ENCODE data around the gene SENP7.
"Not testable (repeated sequence)": the region's sequence is repeated elsewhere in the genome, so short reads cannot be mapped to it uniquely, and the experiment has no call there.

Gene SENP7

DNA sequence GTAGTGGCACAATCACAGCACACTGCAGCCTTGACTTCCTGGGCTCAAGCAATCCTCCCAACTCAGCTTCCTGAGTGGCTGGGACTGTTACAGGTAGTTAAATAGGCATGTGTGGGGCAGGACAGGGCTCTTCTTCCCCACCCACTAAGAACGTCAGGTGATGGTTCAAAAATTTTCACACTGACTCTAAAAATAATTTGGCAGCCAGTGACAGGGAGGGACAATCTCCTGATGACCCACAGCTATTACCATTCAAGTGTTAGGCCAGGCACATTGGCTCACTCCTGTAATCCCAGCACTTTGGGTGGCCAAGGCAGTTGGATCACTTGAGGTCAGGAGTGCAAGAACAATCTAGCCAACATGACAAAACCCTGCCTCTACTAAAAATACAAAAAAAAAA is 36.5 kb upstream of the SENP7 start:
- Histone ChIP-seq H3K4me3 (IDR thresholded peaks at IDR 0.05; ENCODE audit: insufficient read depth, low read depth, low read length) (no peak overlapping the region), H3K4me2 (no peak overlapping the region)

DNA sequence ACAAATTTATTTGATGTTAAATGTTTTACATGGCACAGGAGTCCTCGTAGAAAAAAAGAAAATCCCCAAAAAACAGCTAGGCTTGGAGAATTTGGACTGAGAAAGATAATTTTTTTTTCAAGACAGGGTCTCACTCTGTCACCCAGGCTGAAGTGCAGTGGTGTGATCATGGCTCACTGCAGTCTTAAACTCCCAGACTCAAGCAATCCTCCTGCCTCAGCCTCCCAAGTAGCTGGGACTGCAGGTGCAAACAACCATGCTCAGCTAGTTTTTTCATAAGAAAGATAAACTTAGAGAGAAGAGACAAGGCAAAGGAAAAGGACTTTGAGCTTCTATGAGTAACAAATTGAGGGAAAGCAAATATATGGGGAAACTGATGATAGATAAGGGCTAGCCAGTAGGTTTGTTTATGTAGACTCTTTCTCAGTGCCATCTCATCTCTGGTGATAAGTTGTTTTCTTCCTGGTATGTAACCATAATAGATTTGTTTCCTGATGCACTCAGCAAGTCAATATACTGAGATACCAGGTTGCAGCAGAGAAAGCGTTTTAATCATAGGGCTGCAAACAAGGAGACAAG is 35.6 kb upstream of the SENP7 start:
- Histone ChIP-seq H3K4me1 (ENCODE audit: low read depth, poor library complexity, severe bottlenecking) (no peaks in the 10 kb centered on the region), H2AFZ (ENCODE audit: low read depth) (no peak overlapping the region), H3K9ac (no peak overlapping the region), H3K79me2 (ENCODE audit: insufficient read depth, low read depth) (no peaks in the 10 kb centered on the region), H3K36me3 (ENCODE audit: insufficient read depth) (no peaks in the 10 kb centered on the region), H3K27me3 (ENCODE audit: insufficient read depth, low read depth) (no peaks in the 10 kb centered on the region), H3K4me2 (no peak overlapping the region), H4K20me1 (ENCODE audit: insufficient read depth) (no peaks in the 10 kb centered on the region), H3K27ac (no peak overlapping the region), H3K4me3 (IDR thresholded peaks at IDR 0.05; ENCODE audit: insufficient read depth, low read depth, low read length) (no peak overlapping the region)
- TF ChIP-seq, protein P1, sequence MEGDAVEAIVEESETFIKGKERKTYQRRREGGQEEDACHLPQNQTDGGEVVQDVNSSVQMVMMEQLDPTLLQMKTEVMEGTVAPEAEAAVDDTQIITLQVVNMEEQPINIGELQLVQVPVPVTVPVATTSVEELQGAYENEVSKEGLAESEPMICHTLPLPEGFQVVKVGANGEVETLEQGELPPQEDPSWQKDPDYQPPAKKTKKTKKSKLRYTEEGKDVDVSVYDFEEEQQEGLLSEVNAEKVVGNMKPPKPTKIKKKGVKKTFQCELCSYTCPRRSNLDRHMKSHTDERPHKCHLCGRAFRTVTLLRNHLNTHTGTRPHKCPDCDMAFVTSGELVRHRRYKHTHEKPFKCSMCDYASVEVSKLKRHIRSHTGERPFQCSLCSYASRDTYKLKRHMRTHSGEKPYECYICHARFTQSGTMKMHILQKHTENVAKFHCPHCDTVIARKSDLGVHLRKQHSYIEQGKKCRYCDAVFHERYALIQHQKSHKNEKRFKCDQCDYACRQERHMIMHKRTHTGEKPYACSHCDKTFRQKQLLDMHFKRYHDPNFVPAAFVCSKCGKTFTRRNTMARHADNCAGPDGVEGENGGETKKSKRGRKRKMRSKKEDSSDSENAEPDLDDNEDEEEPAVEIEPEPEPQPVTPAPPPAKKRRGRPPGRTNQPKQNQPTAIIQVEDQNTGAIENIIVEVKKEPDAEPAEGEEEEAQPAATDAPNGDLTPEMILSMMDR (conservative IDR thresholded peaks at IDR 0.05; ENCODE audit: low read depth, low read length), result no peak

More for the DNA sequence above, 36.5 kb upstream of the SENP7 start:
- H3K4me1 ChIP-seq (ENCODE audit: low read depth, poor library complexity, severe bottlenecking), result no peaks in the 10 kb centered on the region
- no peaks in the 10 kb centered on the region for H3K79me2 ChIP-seq (ENCODE audit: insufficient read depth, low read depth)
- H4K20me1 ChIP-seq (ENCODE audit: insufficient read depth), result no peaks in the 10 kb centered on the region
- H3K9ac ChIP-seq, result no peak overlapping the region
- TF ChIP-seq, protein P1 (conservative IDR thresholded peaks at IDR 0.05; ENCODE audit: low read depth, low read length), result no peak
- H2AFZ ChIP-seq (ENCODE audit: low read depth), result no peak overlapping the region
- no peaks in the 10 kb centered on the region for H3K36me3 ChIP-seq (ENCODE audit: insufficient read depth)
- no peak overlapping the region for H3K27ac ChIP-seq
- H3K27me3 ChIP-seq (ENCODE audit: insufficient read depth, low read depth), result no peaks in the 10 kb centered on the region

DNA sequence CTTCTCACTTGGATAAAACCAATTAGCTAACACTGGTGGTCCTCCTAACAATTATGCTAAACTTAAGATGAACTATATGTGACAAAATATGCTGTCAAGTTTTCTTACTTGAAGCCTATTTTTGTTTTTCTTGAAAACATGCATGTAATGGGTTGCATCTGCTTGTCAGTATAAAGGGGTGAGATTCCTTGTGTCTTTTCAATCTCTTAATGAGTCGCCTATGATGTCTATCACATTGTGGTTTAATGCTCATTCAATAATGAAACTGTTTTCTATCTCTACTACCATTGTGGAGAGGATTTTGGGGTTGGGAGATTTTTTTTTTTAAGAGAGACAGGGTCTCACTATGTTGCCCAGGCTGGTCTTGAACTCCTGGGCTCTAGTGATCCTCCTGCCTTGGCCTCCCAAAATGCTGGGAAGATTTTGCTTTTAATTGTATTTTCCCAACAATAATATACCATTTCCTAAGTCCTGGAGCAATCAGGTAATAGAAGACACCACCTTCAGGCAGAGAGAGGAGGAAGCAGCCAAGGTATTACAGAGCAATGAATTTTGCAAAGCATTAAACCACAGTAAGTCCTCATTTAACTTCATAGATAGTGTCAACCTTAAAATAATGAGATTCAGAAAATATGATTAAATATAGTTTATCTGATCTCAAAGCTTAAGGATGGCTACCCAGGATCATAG is 31.3 kb upstream of the SENP7 start:
- H3K9ac ChIP-seq, result no peak overlapping the region
- TF ChIP-seq, protein P1 (conservative IDR thresholded peaks at IDR 0.05; ENCODE audit: low read depth, low read length), result no peak
- H3K4me1 ChIP-seq (ENCODE audit: low read depth, poor library complexity, severe bottlenecking), result no peaks in the 10 kb centered on the region
- no peaks in the 10 kb centered on the region for H3K36me3 ChIP-seq (ENCODE audit: insufficient read depth)
- H4K20me1 ChIP-seq (ENCODE audit: insufficient read depth), result no peaks in the 10 kb centered on the region
- no peak overlapping the region for H2AFZ ChIP-seq (ENCODE audit: low read depth)
- H3K27ac ChIP-seq, result no peak overlapping the region
- no peaks in the 10 kb centered on the region for H3K27me3 ChIP-seq (ENCODE audit: insufficient read depth, low read depth)
- H3K79me2 ChIP-seq (ENCODE audit: insufficient read depth, low read depth), result no peaks in the 10 kb centered on the region
- H3K4me2 ChIP-seq, result no peak overlapping the region
- H3K4me3 ChIP-seq (IDR thresholded peaks at IDR 0.05; ENCODE audit: insufficient read depth, low read depth, low read length), result no peak overlapping the region

DNA sequence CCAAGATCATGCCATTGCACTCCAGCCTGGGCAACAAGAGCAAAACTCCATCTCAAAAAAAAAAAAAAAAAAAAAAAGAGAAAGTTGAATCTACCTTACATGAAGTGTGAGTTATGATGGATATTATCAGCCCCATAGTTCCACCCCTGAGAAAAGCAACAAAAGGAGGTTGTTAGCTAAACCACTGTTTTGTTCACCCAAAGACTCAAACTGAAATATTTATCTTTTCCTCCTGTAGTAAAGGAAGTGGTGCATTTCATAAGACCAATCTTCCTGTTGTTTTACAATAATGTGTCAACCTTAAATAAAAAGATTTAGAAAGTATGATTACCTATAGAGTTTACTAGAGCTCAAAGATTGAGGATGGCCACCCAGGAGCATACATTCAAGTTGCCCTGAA is 29.9 kb upstream of the SENP7 start:
- H3K79me2 ChIP-seq (ENCODE audit: insufficient read depth, low read depth), result no peaks in the 10 kb centered on the region
- no peak overlapping the region for H3K4me2 ChIP-seq
- no peak overlapping the region for H3K9ac ChIP-seq
- H3K27me3 ChIP-seq (ENCODE audit: insufficient read depth, low read depth), result no peaks in the 10 kb centered on the region
- H3K4me1 ChIP-seq (ENCODE audit: low read depth, poor library complexity, severe bottlenecking), result no peaks in the 10 kb centered on the region
- no peak overlapping the region for H3K4me3 ChIP-seq (IDR thresholded peaks at IDR 0.05; ENCODE audit: insufficient read depth, low read depth, low read length)
- H4K20me1 ChIP-seq (ENCODE audit: insufficient read depth), result no peaks in the 10 kb centered on the region
- H2AFZ ChIP-seq (ENCODE audit: low read depth), result no peak overlapping the region
- TF ChIP-seq, protein P1 (conservative IDR thresholded peaks at IDR 0.05; ENCODE audit: low read depth, low read length), result no peak
- no peaks in the 10 kb centered on the region for H3K36me3 ChIP-seq (ENCODE audit: insufficient read depth)
- no peak overlapping the region for H3K27ac ChIP-seq

DNA sequence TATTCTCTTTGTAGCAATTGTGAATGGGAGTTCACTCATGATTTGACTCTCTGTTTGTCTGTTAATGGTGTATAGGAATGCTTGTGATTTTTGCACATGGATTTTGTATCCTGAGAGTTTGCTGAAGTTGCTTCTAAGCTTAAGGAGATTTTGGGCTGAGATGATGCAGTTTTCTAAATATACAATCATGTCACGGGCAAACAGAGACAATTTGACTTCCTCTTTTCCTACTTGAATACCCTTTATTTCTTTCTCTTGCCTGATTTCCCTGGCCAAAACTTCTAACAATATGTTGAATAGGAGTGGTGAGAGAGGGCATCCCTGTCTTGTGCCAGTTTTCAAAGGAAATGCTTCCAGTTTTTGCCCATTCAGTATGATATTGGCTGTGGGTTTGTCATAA is 23.9 kb upstream of the SENP7 start:
- H3K27me3 ChIP-seq (ENCODE audit: insufficient read depth, low read depth); H3K79me2 ChIP-seq (ENCODE audit: insufficient read depth, low read depth); H3K4me1 ChIP-seq (ENCODE audit: low read depth, poor library complexity, severe bottlenecking); H3K9ac ChIP-seq; H3K4me3 ChIP-seq (IDR thresholded peaks at IDR 0.05; ENCODE audit: insufficient read depth, low read depth, low read length); H4K20me1 ChIP-seq (ENCODE audit: insufficient read depth); H2AFZ ChIP-seq (ENCODE audit: low read depth); H3K4me2 ChIP-seq; H3K36me3 ChIP-seq (ENCODE audit: insufficient read depth); H3K27ac ChIP-seq: not testable (repeated sequence)

All from KMS-11 (cell line).